ENCODE measurements around the gene UNC79. TPM values are rescaled to one million over a fixed set of nuclear protein-coding genes. Genes with fewer than 3 reads are reported as not detected.

UNC79 gene
- polyA plus RNA-seq, 3 donors = 0.01 to 0.02 TPM; not detected in 1

DNA sequence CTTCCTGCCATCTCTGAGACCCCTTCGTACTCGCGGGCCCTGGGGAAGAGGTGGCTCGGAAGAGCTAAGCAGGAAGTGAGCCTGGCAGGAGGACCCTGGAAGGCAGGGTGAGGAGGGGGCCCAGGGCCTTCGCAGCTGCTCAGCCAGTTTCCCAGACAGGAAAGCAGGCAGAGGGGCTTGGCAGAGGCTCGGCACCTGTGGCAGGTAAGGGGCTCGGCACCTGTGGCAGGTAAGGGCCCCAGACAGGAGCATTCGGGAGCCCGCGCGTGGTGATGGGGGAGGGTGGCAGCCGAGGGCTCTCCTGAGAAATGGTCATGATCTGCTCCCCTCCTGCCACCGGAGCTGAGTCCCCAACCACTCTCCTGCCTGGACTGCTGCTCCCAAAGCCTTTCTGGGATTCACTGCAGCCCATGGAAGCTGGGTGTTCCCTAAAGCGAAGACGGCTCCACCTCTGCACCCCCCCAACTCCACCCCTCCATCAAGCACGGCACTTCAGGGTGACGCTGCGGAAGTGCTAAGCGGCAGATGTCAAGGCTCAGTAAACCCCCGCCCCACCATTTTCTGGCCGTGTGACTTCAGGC is 294.4 kb downstream of the UNC79 start:
- Histone ChIP-seq H3K27me3 (ENCODE audit: control insufficient read depth in 2 of 2, insufficient read depth in 2 of 2, low read length in 2 of 2) (no peaks in the 10 kb centered on the region), H3K79me2 (ENCODE audit: insufficient read depth, low read length) (no peaks in the 10 kb centered on the region), H4K20me1 (ENCODE audit: insufficient read depth, low read length) (no peaks in the 10 kb centered on the region), H3K9ac (ENCODE audit: insufficient read depth, low read length, poor library complexity, severe bottlenecking) (no peak overlapping the region), H3K4me1 (ENCODE audit: control insufficient read depth in 1 of 2, insufficient read depth in 2 of 2, low read length in 2 of 2) (no peaks in the 10 kb centered on the region), H3K4me2 (replicated peaks; ENCODE audit: extremely low read depth, low read length, poor library complexity, severe bottlenecking) (no peak overlapping the region), H2AFZ (ENCODE audit: insufficient read depth, low read depth, low read length, poor library complexity, severe bottlenecking) (no peak overlapping the region), H3K4me3 (replicated peaks in 1 of 3; ENCODE audit: low read depth in 2 of 3, low read length in 3 of 3) (no peak overlapping the region), H3K27ac (ENCODE audit: low read depth in 1 of 2, low read length in 2 of 2) (no peak overlapping the region), H3K9me3 (replicated peaks in 1 of 2; ENCODE audit: control insufficient read depth in 1 of 2, insufficient read depth in 1 of 2, low read length in 2 of 2) (no peaks in the 10 kb centered on the region), H3K36me3 (replicated peaks in 1 of 2; ENCODE audit: control insufficient read depth in 1 of 2, insufficient read depth in 2 of 2, low read length in 2 of 2) (no peaks in the 10 kb centered on the region)
- no peak for DNase-seq
- Mint-ChIP-seq H3K4me1 (no peaks in the 10 kb centered on the region), H3K27me3 (ENCODE audit: low read depth in 3 of 3) (peaks cover 0 to 5% (median 1%) of the 10 kb centered on the region in 3 donors), H3K36me3 (no peaks in the 10 kb centered on the region), H3K27ac (no peak overlapping the region), H3K9me3 (peaks cover 0 to 4% (median 2%) of the 10 kb centered on the region in 7 donors), H3K4me3 (no peak overlapping the region)
- intact Hi-C loops (cut with micrococcal nuclease) = no loop called here
- WGBS (ENCODE audit: insufficient coverage) = 82% methylated on average over 16 of the region's 21 CpGs
- TF ChIP-seq, protein P1, sequence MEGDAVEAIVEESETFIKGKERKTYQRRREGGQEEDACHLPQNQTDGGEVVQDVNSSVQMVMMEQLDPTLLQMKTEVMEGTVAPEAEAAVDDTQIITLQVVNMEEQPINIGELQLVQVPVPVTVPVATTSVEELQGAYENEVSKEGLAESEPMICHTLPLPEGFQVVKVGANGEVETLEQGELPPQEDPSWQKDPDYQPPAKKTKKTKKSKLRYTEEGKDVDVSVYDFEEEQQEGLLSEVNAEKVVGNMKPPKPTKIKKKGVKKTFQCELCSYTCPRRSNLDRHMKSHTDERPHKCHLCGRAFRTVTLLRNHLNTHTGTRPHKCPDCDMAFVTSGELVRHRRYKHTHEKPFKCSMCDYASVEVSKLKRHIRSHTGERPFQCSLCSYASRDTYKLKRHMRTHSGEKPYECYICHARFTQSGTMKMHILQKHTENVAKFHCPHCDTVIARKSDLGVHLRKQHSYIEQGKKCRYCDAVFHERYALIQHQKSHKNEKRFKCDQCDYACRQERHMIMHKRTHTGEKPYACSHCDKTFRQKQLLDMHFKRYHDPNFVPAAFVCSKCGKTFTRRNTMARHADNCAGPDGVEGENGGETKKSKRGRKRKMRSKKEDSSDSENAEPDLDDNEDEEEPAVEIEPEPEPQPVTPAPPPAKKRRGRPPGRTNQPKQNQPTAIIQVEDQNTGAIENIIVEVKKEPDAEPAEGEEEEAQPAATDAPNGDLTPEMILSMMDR (IDR thresholded peaks at IDR 0.05) = no peak

DNA sequence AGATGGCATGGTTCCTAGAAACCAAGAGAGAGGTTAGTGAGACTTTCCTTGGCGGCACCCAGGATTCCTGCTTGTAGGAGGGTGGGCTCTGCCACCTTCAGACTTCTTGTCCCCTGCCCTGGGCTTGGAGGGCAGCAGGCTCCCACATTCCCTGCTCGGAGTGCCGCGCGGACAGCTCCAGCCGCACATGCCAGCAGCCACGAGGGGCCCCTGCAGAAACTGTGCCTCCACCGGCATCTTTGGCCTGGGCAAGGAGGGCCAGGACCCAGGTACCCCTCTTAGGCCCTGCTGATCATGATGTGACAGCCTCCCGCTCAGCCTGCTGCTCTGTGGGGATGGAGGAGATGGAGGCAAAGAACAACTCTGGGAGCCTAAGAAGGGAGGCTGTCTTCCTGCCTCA is 295.3 kb downstream of the UNC79 start:
- Histone ChIP-seq H3K4me3 (replicated peaks in 1 of 3; ENCODE audit: low read depth in 2 of 3, low read length in 3 of 3) (no peak overlapping the region), H3K4me2 (replicated peaks; ENCODE audit: extremely low read depth, low read length, poor library complexity, severe bottlenecking) (no peak overlapping the region), H4K20me1 (ENCODE audit: insufficient read depth, low read length) (no peaks in the 10 kb centered on the region), H3K79me2 (ENCODE audit: insufficient read depth, low read length) (no peaks in the 10 kb centered on the region), H2AFZ (ENCODE audit: insufficient read depth, low read depth, low read length, poor library complexity, severe bottlenecking) (no peak overlapping the region), H3K27ac (ENCODE audit: low read depth in 1 of 2, low read length in 2 of 2) (no peak overlapping the region), H3K27me3 (ENCODE audit: control insufficient read depth in 2 of 2, insufficient read depth in 2 of 2, low read length in 2 of 2) (no peaks in the 10 kb centered on the region), H3K36me3 (replicated peaks in 1 of 2; ENCODE audit: control insufficient read depth in 1 of 2, insufficient read depth in 2 of 2, low read length in 2 of 2) (no peaks in the 10 kb centered on the region), H3K4me1 (ENCODE audit: control insufficient read depth in 1 of 2, insufficient read depth in 2 of 2, low read length in 2 of 2) (no peaks in the 10 kb centered on the region), H3K9me3 (replicated peaks in 1 of 2; ENCODE audit: control insufficient read depth in 1 of 2, insufficient read depth in 1 of 2, low read length in 2 of 2) (no peaks in the 10 kb centered on the region), H3K9ac (ENCODE audit: insufficient read depth, low read length, poor library complexity, severe bottlenecking) (no peak overlapping the region)
- Mint-ChIP-seq H3K27me3 (ENCODE audit: low read depth in 3 of 3) (peaks cover 0 to 4% (median 2%) of the 10 kb centered on the region in 3 donors), H3K4me1 (no peaks in the 10 kb centered on the region), H3K9me3 (peaks cover 0 to 4% (median 0%) of the 10 kb centered on the region in 7 donors), H3K27ac (no peak overlapping the region), H3K4me3 (no peak overlapping the region), H3K36me3 (no peaks in the 10 kb centered on the region)
- no peak for DNase-seq
- WGBS (ENCODE audit: insufficient coverage) = 98% methylated on average over 8 of the region's 9 CpGs
- TF ChIP-seq, protein P1 (IDR thresholded peaks at IDR 0.05) = no peak
- intact Hi-C loops (cut with micrococcal nuclease) = no loop called here

All from CD14-positive monocyte (primary cell).